Stimulated activated CD4-positive, alpha-beta T cell treated with anti-CD3 and anti-CD28 coated beads, Interleukin-1b, Interleukin-23, amount 100 ng/mL, for 48 hours (primary cell): Measurements from ENCODE around the gene STAC.
"Not testable (repeated sequence)": the region's sequence is repeated elsewhere in the genome, so short reads cannot be mapped to it uniquely, and the experiment has no call there.

Experiments used
- DNase-seq: peaks from one replicate; pipeline ENCODE4 v3.0.0-alpha.2; 2020

The STAC gene

GRCh38 chr3:36482256-36482655, 102.0 kb downstream of the STAC start:
- no peak for DNase-seq

- DNase-seq, result no peak
Observed at GRCh38 chr3:36482880-36483279, 102.6 kb downstream of the STAC start.

GRCh38 chr3:36483709-36484108, 103.4 kb downstream of the STAC start:
- DNase-seq, result no peak

GRCh38 chr3:36484386-36484785, 104.1 kb downstream of the STAC start:
- no peak for DNase-seq

- DNase-seq, result no peak
Observed at GRCh38 chr3:36486009-36486795, 105.9 kb downstream of the STAC start.

- DNase-seq, result no peak
Observed at GRCh38 chr3:36487616-36488015, 107.3 kb downstream of the STAC start.

GRCh38 chr3:36488077-36488789, 107.9 kb downstream of the STAC start:
- DNase-seq, result no peak

GRCh38 chr3:36489101-36489500, 108.8 kb downstream of the STAC start:
- DNase-seq, result no peak

GRCh38 chr3:36489679-36490425, 109.5 kb downstream of the STAC start:
- DNase-seq, result no peak

GRCh38 chr3:36493051-36493450, 112.7 kb downstream of the STAC start:
- no peak for DNase-seq

GRCh38 chr3:36494461-36495109, 114.3 kb downstream of the STAC start:
- DNase-seq, result no peak

GRCh38 chr3:36496684-36497633, 116.7 kb downstream of the STAC start:
- no peak for DNase-seq

GRCh38 chr3:36500053-36500452, 119.7 kb downstream of the STAC start:
- not testable (repeated sequence) for DNase-seq

GRCh38 chr3:36501616-36502015, 121.3 kb downstream of the STAC start:
- no peak for DNase-seq

- DNase-seq, result no peak
Observed at GRCh38 chr3:36505393-36505792, 125.1 kb downstream of the STAC start.

GRCh38 chr3:36511791-36512486, 131.6 kb downstream of the STAC start:
- DNase-seq, result no peak

GRCh38 chr3:36512555-36512954, 132.3 kb downstream of the STAC start:
- no peak for DNase-seq

- no peak for DNase-seq
Observed at GRCh38 chr3:36514171-36514570, 133.9 kb downstream of the STAC start.

GRCh38 chr3:36519682-36520081, 139.4 kb downstream of the STAC start:
- DNase-seq, result no peak

- DNase-seq, result no peak
Observed at GRCh38 chr3:36520241-36521006, 140.1 kb downstream of the STAC start.

GRCh38 chr3:36521007-36521379, 140.7 kb downstream of the STAC start:
- DNase-seq, result no peak
